K562 (cell line): ENCODE results near the gene DLX3. TPM values are rescaled to one million over a fixed set of nuclear protein-coding genes. Genes with fewer than 3 reads are reported as not detected.

Experiments
- FIP1L1 ChIP-seq: fragments of 200-400 bp; formaldehyde crosslinking; IDR thresholded peaks from 2 replicates; pipeline ENCODE4 v1.6.1; 2018; ENCODE audit warnings: mild to moderate bottlenecking, low read depth, low read length; ENCODE audit not compliant: poor library complexity, severe bottlenecking
- SLC30A9 ChIP-seq: fragments of 250-450 bp; sonication (Bioruptor Pico); IDR thresholded peaks from 2 replicates; pipeline ENCODE4 v1.8.0; 2022; ENCODE audit warnings: mild to moderate bottlenecking, moderate library complexity
- SMARCA4 ChIP-seq: fragments of 450-650 bp; IDR thresholded peaks from 2 replicates; pipeline ENCODE4 v1.6.1; 2016
- ZNF318 ChIP-seq, 2 experiments: fragments of 450-650 bp; IDR thresholded peaks; 2 replicates each; pipeline ENCODE4 v1.6.1; 2016; ENCODE audit warnings: mild to moderate bottlenecking in 2 of 2, borderline replicate concordance in 1 of 2, low read depth in 1 of 2, moderate library complexity in 1 of 2
- ZNF518B ChIP-seq: fragments of 250-450 bp; sonication (Bioruptor Pico); IDR thresholded peaks from 2 replicates; pipeline ENCODE4 v1.5.0; 2021; ENCODE audit warnings: mild to moderate bottlenecking, moderate library complexity
- polyA plus RNA-seq, 8 experiments: library from polyadenylated mRNA; depleted of rRNA in 4 of 8; stranded (reverse) in 5 of 8; unstranded in 3 of 8; fragments of >200 nt; fragmentation: Nextera tagmentation in 2 of 8; fragmentation: Illumina TruSeq in 1 of 8; extraction: Ambion mirVana in 2 of 8; extraction: Trizol in 1 of 8; gene quantifications; 2 replicates each; pipeline versions ENCODE4 v1.2.1 to v1.2.3, GENCODE V29; 2011 to 2014; ENCODE audit warnings: inconsistent platforms in 1 of 8, missing spikeins in 1 of 8
- total RNA-seq, 7 experiments: library from RNA; depleted of rRNA in 6 of 7; stranded (reverse); fragments of >200 nt in 6 of 7; fragmentation: Illumina TruSeq in 2 of 7; extraction: Trizol in 2 of 7; gene quantifications; 2 replicates each; pipeline versions ENCODE4 v1.2.1 to v1.2.3, GENCODE V29; 2011 to 2021; ENCODE audit warnings: low replicate concordance in 1 of 7
- TF ChIP-seq, protein P1 (sequence below): fragments of 200-800 bp; sonication (Bioruptor generic); IDR thresholded peaks from 2 replicates; pipeline ENCODE4 v1.6.1; 2017; ENCODE audit warnings: missing genetic modification characterization, missing compliant biosample characterization
- TF ChIP-seq, protein P2 (sequence below): sonication (generic); formaldehyde crosslinking; IDR thresholded peaks from 2 replicates; pipeline ENCODE4 v1.8.1; 2023; ENCODE audit warnings: mild to moderate bottlenecking, missing genetic modification reagents
- TF ChIP-seq, protein P3 (sequence below): fragments of 150-350 bp; conservative IDR thresholded peaks from 2 replicates; pipeline ENCODE4 v1.6.1; 2014; ENCODE audit warnings: low read length

DLX3 gene
- total and polyA plus RNA-seq, 9 of the 15 experiments (the other 6 are each of a cell fraction or from before 2014, with no cell fraction given): not detected

GRCh38 chr17:50026837-50027171, 31.8 kb upstream of the DLX3 start (continued):
- TF ChIP-seq, protein P1, sequence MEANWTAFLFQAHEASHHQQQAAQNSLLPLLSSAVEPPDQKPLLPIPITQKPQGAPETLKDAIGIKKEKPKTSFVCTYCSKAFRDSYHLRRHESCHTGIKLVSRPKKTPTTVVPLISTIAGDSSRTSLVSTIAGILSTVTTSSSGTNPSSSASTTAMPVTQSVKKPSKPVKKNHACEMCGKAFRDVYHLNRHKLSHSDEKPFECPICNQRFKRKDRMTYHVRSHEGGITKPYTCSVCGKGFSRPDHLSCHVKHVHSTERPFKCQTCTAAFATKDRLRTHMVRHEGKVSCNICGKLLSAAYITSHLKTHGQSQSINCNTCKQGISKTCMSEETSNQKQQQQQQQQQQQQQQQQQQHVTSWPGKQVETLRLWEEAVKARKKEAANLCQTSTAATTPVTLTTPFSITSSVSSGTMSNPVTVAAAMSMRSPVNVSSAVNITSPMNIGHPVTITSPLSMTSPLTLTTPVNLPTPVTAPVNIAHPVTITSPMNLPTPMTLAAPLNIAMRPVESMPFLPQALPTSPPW (CRISPR knock-in tag): no peak
- TF ChIP-seq FIP1L1: no peak
- TF ChIP-seq, protein P2, sequence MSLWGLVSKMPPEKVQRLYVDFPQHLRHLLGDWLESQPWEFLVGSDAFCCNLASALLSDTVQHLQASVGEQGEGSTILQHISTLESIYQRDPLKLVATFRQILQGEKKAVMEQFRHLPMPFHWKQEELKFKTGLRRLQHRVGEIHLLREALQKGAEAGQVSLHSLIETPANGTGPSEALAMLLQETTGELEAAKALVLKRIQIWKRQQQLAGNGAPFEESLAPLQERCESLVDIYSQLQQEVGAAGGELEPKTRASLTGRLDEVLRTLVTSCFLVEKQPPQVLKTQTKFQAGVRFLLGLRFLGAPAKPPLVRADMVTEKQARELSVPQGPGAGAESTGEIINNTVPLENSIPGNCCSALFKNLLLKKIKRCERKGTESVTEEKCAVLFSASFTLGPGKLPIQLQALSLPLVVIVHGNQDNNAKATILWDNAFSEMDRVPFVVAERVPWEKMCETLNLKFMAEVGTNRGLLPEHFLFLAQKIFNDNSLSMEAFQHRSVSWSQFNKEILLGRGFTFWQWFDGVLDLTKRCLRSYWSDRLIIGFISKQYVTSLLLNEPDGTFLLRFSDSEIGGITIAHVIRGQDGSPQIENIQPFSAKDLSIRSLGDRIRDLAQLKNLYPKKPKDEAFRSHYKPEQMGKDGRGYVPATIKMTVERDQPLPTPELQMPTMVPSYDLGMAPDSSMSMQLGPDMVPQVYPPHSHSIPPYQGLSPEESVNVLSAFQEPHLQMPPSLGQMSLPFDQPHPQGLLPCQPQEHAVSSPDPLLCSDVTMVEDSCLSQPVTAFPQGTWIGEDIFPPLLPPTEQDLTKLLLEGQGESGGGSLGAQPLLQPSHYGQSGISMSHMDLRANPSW (CRISPR knock-in tag): no peak
- TF ChIP-seq ZNF318 (IDR thresholded peaks at IDR 0.05; ENCODE audit: borderline replicate concordance in 1 of 2, low read depth in 1 of 2): no peak
- no peak for TF ChIP-seq ZNF518B (CRISPR knock-in tag)
- TF ChIP-seq SLC30A9: no peak
- TF ChIP-seq, protein P3, sequence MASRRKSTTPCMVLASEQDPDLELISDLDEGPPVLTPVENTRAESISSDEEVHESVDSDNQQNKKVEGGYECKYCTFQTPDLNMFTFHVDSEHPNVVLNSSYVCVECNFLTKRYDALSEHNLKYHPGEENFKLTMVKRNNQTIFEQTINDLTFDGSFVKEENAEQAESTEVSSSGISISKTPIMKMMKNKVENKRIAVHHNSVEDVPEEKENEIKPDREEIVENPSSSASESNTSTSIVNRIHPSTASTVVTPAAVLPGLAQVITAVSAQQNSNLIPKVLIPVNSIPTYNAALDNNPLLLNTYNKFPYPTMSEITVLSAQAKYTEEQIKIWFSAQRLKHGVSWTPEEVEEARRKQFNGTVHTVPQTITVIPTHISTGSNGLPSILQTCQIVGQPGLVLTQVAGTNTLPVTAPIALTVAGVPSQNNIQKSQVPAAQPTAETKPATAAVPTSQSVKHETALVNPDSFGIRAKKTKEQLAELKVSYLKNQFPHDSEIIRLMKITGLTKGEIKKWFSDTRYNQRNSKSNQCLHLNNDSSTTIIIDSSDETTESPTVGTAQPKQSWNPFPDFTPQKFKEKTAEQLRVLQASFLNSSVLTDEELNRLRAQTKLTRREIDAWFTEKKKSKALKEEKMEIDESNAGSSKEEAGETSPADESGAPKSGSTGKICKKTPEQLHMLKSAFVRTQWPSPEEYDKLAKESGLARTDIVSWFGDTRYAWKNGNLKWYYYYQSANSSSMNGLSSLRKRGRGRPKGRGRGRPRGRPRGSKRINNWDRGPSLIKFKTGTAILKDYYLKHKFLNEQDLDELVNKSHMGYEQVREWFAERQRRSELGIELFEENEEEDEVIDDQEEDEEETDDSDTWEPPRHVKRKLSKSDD: no peak
- TF ChIP-seq SMARCA4: no peak
